ENCODE data around the gene HLA-F. TPM values are rescaled to one million over a fixed set of nuclear protein-coding genes. Genes with fewer than 3 reads are reported as not detected.

HLA-F gene
- total RNA-seq, 1 donor = 633 TPM

DNA sequence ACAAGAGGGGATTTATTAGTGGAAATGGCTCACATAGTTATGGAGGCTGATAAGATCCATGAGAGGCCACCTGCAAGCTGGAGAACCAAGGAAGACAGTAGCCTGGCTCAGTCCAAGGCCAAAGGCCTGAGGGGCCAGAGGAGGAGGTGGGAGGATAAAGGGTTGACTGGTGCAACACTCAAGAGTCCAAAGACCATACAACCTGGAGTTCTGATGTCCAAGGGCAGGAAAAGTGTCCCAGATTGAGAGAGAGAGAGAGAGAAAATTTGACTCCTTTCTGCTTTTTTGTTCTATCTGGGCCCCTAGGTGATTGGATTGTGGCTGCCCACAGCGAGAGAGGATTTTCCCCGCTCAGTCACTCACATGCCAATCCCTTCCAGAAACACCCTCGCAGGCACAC lies 8.0 kb downstream of the HLA-F start:
- Histone ChIP-seq H3K4me3 (ENCODE audit: low read length) (no peak overlapping the region), H3K9me3 (ENCODE audit: low read depth, low read length) (no peaks in the 10 kb centered on the region), H3K27me3 (ENCODE audit: insufficient read depth, low read length) (no peaks in the 10 kb centered on the region), H3K4me1 (ENCODE audit: insufficient read depth, low read length) (peaks cover 16% of the 10 kb centered on the region)

- Histone ChIP-seq H3K4me3 (ENCODE audit: low read length) (no peak overlapping the region), H3K27me3 (ENCODE audit: insufficient read depth, low read length) (no peaks in the 10 kb centered on the region), H3K9me3 (ENCODE audit: low read depth, low read length) (no peaks in the 10 kb centered on the region), H3K4me1 (ENCODE audit: insufficient read depth, low read length) (peaks cover 5% of the 10 kb centered on the region)
These were observed 9.8 kb downstream of the HLA-F start for GRCh38 chr6:29733057-29733456.

GRCh38 chr6:29734046-29735018 lies 11.1 kb downstream of the HLA-F start:
- no peaks in the 10 kb centered on the region for H3K27me3 ChIP-seq (ENCODE audit: insufficient read depth, low read length)
- peaks cover 3% of the 10 kb centered on the region for H3K4me1 ChIP-seq (ENCODE audit: insufficient read depth, low read length)
- H3K9me3 ChIP-seq (ENCODE audit: low read depth, low read length) = no peaks in the 10 kb centered on the region
- H3K4me3 ChIP-seq (ENCODE audit: low read length) = no peak overlapping the region

DNA sequence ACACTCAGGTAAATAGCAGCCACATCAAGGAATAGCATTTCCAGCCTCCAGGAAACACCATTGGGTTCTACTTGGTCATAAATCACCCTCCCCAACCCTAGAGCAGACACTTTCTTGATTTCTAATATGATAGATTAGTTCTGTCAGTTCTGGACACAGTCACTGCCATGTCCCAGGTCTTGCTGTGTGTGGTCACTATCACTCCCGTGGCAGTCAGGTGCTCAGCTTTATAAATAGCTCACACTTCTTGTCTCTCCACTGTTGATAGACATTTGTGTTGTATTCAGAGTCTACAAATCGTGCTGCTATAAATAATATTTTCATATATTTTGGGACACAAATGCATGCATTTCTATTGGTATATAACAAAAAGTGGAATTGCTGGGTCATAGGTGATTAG lies 13.3 kb downstream of the HLA-F start:
- no peak overlapping the region for H3K4me3 ChIP-seq (ENCODE audit: low read length)
- H3K4me1 ChIP-seq (ENCODE audit: insufficient read depth, low read length) = peaks cover 3% of the 10 kb centered on the region
- H3K9me3 ChIP-seq (ENCODE audit: low read depth, low read length) = no peaks in the 10 kb centered on the region
- H3K27me3 ChIP-seq (ENCODE audit: insufficient read depth, low read length) = no peaks in the 10 kb centered on the region

GRCh38 chr6:29737707-29738630 lies 14.7 kb downstream of the HLA-F start:
- no peak overlapping the region for H3K4me3 ChIP-seq (ENCODE audit: low read length)
- no peaks in the 10 kb centered on the region for H3K9me3 ChIP-seq (ENCODE audit: low read depth, low read length)
- H3K27me3 ChIP-seq (ENCODE audit: insufficient read depth, low read length) = no peaks in the 10 kb centered on the region
- H3K4me1 ChIP-seq (ENCODE audit: insufficient read depth, low read length) = peaks cover 3% of the 10 kb centered on the region

DNA sequence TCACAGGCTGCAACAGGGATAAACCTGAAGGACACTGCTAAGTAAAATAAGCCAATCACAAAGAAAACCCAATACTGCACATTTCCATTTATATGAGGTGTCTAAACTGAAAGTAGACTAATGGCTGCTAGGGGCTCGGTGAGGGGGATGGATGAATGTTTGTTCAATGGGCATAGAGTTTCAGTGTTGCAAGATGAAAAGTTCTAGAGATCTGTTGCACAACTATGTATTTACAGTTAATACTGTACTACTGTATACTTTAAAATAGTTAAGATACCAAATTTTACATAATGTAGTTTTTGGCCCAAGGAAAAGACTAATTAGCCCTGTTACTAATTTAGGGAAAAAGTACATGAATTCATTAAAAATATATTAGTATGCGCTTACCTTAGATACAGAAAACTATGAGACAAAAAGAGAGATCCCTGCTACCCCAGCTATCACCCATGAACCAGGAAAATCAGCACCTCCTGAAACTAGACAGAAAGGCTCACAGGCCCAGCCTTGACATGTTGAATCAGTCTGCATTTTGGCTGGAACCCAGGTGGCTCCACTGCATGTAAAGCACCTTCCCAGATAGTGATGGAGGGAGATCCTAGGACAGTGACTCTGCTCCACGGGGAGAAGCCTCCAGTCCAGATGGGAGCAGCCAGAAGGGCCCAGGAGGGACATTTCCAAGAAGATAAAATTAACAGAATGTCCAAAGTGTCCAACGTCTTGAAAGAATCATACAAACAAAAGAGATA lies 16.1 kb downstream of the HLA-F start:
- H3K4me3 ChIP-seq (ENCODE audit: low read length) = no peak overlapping the region
- no peaks in the 10 kb centered on the region for H3K9me3 ChIP-seq (ENCODE audit: low read depth, low read length)
- peaks cover 3% of the 10 kb centered on the region for H3K4me1 ChIP-seq (ENCODE audit: insufficient read depth, low read length)
- no peaks in the 10 kb centered on the region for H3K27me3 ChIP-seq (ENCODE audit: insufficient read depth, low read length)

GRCh38 chr6:29739882-29740261 lies 16.6 kb downstream of the HLA-F start:
- H3K27me3 ChIP-seq (ENCODE audit: insufficient read depth, low read length) = no peaks in the 10 kb centered on the region

GRCh38 chr6:29741592-29741991 lies 18.4 kb downstream of the HLA-F start:
- Histone ChIP-seq H3K27me3 (ENCODE audit: insufficient read depth, low read length) (no peaks in the 10 kb centered on the region), H3K9me3 (ENCODE audit: low read depth, low read length) (no peaks in the 10 kb centered on the region), H3K4me3 (ENCODE audit: low read length) (no peak overlapping the region), H3K4me1 (ENCODE audit: insufficient read depth, low read length) (peaks cover 3% of the 10 kb centered on the region)

More at GRCh38 chr6:29739882-29740261, 16.6 kb downstream of the HLA-F start:
- Histone ChIP-seq H3K9me3 (ENCODE audit: low read depth, low read length) (no peaks in the 10 kb centered on the region), H3K4me3 (ENCODE audit: low read length) (no peak overlapping the region), H3K4me1 (ENCODE audit: insufficient read depth, low read length) (peaks cover 3% of the 10 kb centered on the region)

- Histone ChIP-seq H3K4me1 (ENCODE audit: insufficient read depth, low read length) (peaks cover 3% of the 10 kb centered on the region), H3K27me3 (ENCODE audit: insufficient read depth, low read length) (no peaks in the 10 kb centered on the region)
These were observed 18.9 kb downstream of the HLA-F start for GRCh38 chr6:29742127-29742526.

GRCh38 chr6:29743025-29743424 lies 19.8 kb downstream of the HLA-F start:
- peaks cover 5% of the 10 kb centered on the region for H3K4me1 ChIP-seq (ENCODE audit: insufficient read depth, low read length)
- H3K9me3 ChIP-seq (ENCODE audit: low read depth, low read length) = no peaks in the 10 kb centered on the region
- H3K27me3 ChIP-seq (ENCODE audit: insufficient read depth, low read length) = no peaks in the 10 kb centered on the region
- no peak overlapping the region for H3K4me3 ChIP-seq (ENCODE audit: low read length)

More at GRCh38 chr6:29742127-29742526, 18.9 kb downstream of the HLA-F start:
- Histone ChIP-seq H3K4me3 (ENCODE audit: low read length) (no peak overlapping the region), H3K9me3 (ENCODE audit: low read depth, low read length) (no peaks in the 10 kb centered on the region)

- Histone ChIP-seq H3K9me3 (ENCODE audit: low read depth, low read length) (no peaks in the 10 kb centered on the region), H3K4me1 (ENCODE audit: insufficient read depth, low read length) (peaks cover 10% of the 10 kb centered on the region), H3K27me3 (ENCODE audit: insufficient read depth, low read length) (no peaks in the 10 kb centered on the region), H3K4me3 (ENCODE audit: low read length) (no peak overlapping the region)
These were observed 20.3 kb downstream of the HLA-F start for GRCh38 chr6:29743568-29743967.

GRCh38 chr6:29744131-29744530 lies 20.9 kb downstream of the HLA-F start:
- Histone ChIP-seq H3K4me3 (ENCODE audit: low read length) (no peak overlapping the region), H3K9me3 (ENCODE audit: low read depth, low read length) (no peaks in the 10 kb centered on the region), H3K4me1 (ENCODE audit: insufficient read depth, low read length) (peaks cover 15% of the 10 kb centered on the region), H3K27me3 (ENCODE audit: insufficient read depth, low read length) (no peaks in the 10 kb centered on the region)

GRCh38 chr6:29744621-29745020 lies 21.4 kb downstream of the HLA-F start:
- H3K9me3 ChIP-seq (ENCODE audit: low read depth, low read length) = no peaks in the 10 kb centered on the region
- no peak overlapping the region for H3K4me3 ChIP-seq (ENCODE audit: low read length)
- peaks cover 20% of the 10 kb centered on the region for H3K4me1 ChIP-seq (ENCODE audit: insufficient read depth, low read length)
- no peaks in the 10 kb centered on the region for H3K27me3 ChIP-seq (ENCODE audit: insufficient read depth, low read length)

DNA sequence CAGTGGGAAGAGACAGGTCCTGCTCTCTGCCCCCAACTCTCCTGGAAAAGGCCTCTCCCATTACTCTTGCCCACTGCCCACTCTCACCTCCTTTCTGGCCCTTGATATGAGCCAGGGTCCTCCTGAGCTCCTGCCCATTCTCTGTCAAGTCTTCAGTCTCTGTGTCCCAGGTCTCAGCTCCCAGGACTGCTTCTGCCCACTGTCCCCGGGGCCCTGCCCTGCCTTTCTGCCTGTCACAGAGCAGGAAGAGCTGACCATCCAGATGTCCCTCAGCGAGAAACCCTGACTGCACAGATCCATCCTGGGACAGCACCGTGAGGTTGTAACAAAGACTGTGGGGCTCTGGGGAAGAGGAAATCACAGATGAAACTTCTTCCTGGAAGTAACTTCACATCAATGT lies 22.2 kb downstream of the HLA-F start:
- Histone ChIP-seq H3K4me3 (ENCODE audit: low read length) (no peak overlapping the region), H3K9me3 (ENCODE audit: low read depth, low read length) (no peaks in the 10 kb centered on the region), H3K27me3 (ENCODE audit: insufficient read depth, low read length) (no peaks in the 10 kb centered on the region), H3K4me1 (ENCODE audit: insufficient read depth, low read length) (peaks cover 23% of the 10 kb centered on the region)

Measured in mononuclear cell (primary cell).